ENCODE results near the gene BTBD17. TPM values are rescaled to one million over a fixed set of nuclear protein-coding genes. Genes with fewer than 3 reads are reported as not detected.

The BTBD17 gene
- polyA plus RNA-seq, 1 of the 3 experiments (the other 2 are of a cell fraction), result not detected

GRCh38 chr17:74362069-74362405, 369 bp upstream of the BTBD17 start:
- Histone ChIP-seq H3F3A (replicated peaks; ENCODE audit: insufficient read depth) (no peaks in the 10 kb centered on the region), H2AFZ (ENCODE audit: low read depth) (no peak overlapping the region), H3K27me3 (ENCODE audit: insufficient read depth) (no peaks in the 10 kb centered on the region), H3K4me3 (ENCODE audit: low read depth in 2 of 2, low read length in 1 of 2) (no peak overlapping the region), H3K9me2 (no peaks in the 10 kb centered on the region), H3K9ac (no peak overlapping the region), H3K9me3 (no peaks in the 10 kb centered on the region), H3K36me3 (replicated peaks in 1 of 2; ENCODE audit: control insufficient read depth in 1 of 2, insufficient read depth in 2 of 2, low read length in 1 of 2) (no peaks in the 10 kb centered on the region), H3K79me2 (ENCODE audit: insufficient read depth) (no peaks in the 10 kb centered on the region), H3K4me2 (no peak overlapping the region), H4K20me1 (ENCODE audit: insufficient read depth) (no peaks in the 10 kb centered on the region), H3K4me1 (ENCODE audit: control insufficient read depth in 1 of 2, insufficient read depth in 2 of 2, low read depth in 1 of 2, low read length in 1 of 2) (no peaks in the 10 kb centered on the region; a peak in 1 of 4 replicates), H3K27ac (ENCODE audit: low read depth in 2 of 2, low read length in 1 of 2) (no peak overlapping the region)
- TF ChIP-seq RCOR1 (IDR thresholded peaks at IDR 0.05; ENCODE audit: low read length) (no peak), MAX (IDR thresholded peaks at IDR 0.05; ENCODE audit: low read depth) (no peak), RXRA (IDR thresholded peaks at IDR 0.05; ENCODE audit: borderline replicate concordance, low read depth) (no peak), NFIC (IDR thresholded peaks at IDR 0.05; ENCODE audit: borderline replicate concordance) (no peak), JUND (IDR thresholded peaks at IDR 0.05) (no peak), SMC3 (IDR thresholded peaks at IDR 0.05; ENCODE audit: low read depth, low read length) (no peak), FOXM1 (IDR thresholded peaks at IDR 0.05; ENCODE audit: low read depth) (no peak), FOXJ3 (CRISPR knock-in tag; IDR thresholded peaks at IDR 0.05) (no peak)
- WGBS (ENCODE audit: low lambda C conversion rate), result 20% methylated on average over 7 of the region's 9 CpGs
- CTCF ChIA-PET, result interaction anchor here (0.9 to 13.1 kb wide), 18 partner anchors 9 to 162 kb away, joined by 3 to 194 read pairs (median 6); no protein-coding TSS in a partner anchor
- POLR2A ChIA-PET, result no interaction called here
- DNase-seq, result no peak

GRCh38 chr17:74360899-74361229, 804 bp downstream of the BTBD17 start:
- no peak for DNase-seq
- Histone ChIP-seq H3K9me2 (no peaks in the 10 kb centered on the region), H3K79me2 (ENCODE audit: insufficient read depth) (no peaks in the 10 kb centered on the region), H3F3A (replicated peaks; ENCODE audit: insufficient read depth) (no peaks in the 10 kb centered on the region), H4K20me1 (ENCODE audit: insufficient read depth) (no peaks in the 10 kb centered on the region), H3K36me3 (replicated peaks in 1 of 2; ENCODE audit: control insufficient read depth in 1 of 2, insufficient read depth in 2 of 2, low read length in 1 of 2) (no peaks in the 10 kb centered on the region), H3K9ac (no peak overlapping the region), H3K9me3 (no peaks in the 10 kb centered on the region), H3K27ac (ENCODE audit: low read depth in 2 of 2, low read length in 1 of 2) (no peak overlapping the region), H3K4me1 (ENCODE audit: control insufficient read depth in 1 of 2, insufficient read depth in 2 of 2, low read depth in 1 of 2, low read length in 1 of 2) (no peaks in the 10 kb centered on the region; a peak in 1 of 4 replicates), H3K27me3 (ENCODE audit: insufficient read depth) (no peaks in the 10 kb centered on the region), H2AFZ (ENCODE audit: low read depth) (no peak overlapping the region), H3K4me3 (ENCODE audit: low read depth in 2 of 2, low read length in 1 of 2) (no peak overlapping the region), H3K4me2 (no peak overlapping the region)
- ChIA-PET POLR2A (interaction anchor here (1.3 kb wide), 1 partner anchor 9 kb away, joined by 3 read pairs; no protein-coding TSS in a partner anchor), CTCF (interaction anchor here (0.6 to 13.1 kb wide), 19 partner anchors 9 to 161 kb away, joined by 3 to 194 read pairs (median 5); partner anchors contain the start of gene GPR142)
- 65% methylated on average over 7 of the region's 7 CpGs for WGBS (ENCODE audit: low lambda C conversion rate)
- TF ChIP-seq FOSL2 (IDR thresholded peaks at IDR 0.05; ENCODE audit: borderline replicate concordance, low read depth) (no peak), GATA2 (CRISPR knock-in tag; IDR thresholded peaks at IDR 0.05) (no peak), TAF1 (IDR thresholded peaks at IDR 0.05; ENCODE audit: borderline replicate concordance, low read depth, low read length) (no peak), MEF2A (IDR thresholded peaks at IDR 0.05; ENCODE audit: borderline replicate concordance, low read depth) (no peak), TCF12 (IDR thresholded peaks at IDR 0.05) (no peak)

- no peaks in the 10 kb centered on the region for H3K79me2 ChIP-seq (ENCODE audit: insufficient read depth)
- POLR2A ChIA-PET, result interaction anchor here (1.3 kb wide), 1 partner anchor 8 kb away, joined by 3 read pairs; no protein-coding TSS in a partner anchor
- DNase-seq, result no peak
- no peaks in the 10 kb centered on the region for H4K20me1 ChIP-seq (ENCODE audit: insufficient read depth)
- TF ChIP-seq EZH2phosphoT487 (IDR thresholded peaks at IDR 0.05; ENCODE audit: borderline replicate concordance, low read depth), result no peak
- no peak for TF ChIP-seq NFIC (IDR thresholded peaks at IDR 0.05; ENCODE audit: borderline replicate concordance)
- TF ChIP-seq IRF3 (IDR thresholded peaks at IDR 0.05; ENCODE audit: low read depth, low read length), result no peak
- TF ChIP-seq RXRA (IDR thresholded peaks at IDR 0.05; ENCODE audit: borderline replicate concordance, low read depth), result no peak
- no peak for TF ChIP-seq ELF1 (IDR thresholded peaks at IDR 0.05)
- no peak for TF ChIP-seq FOSL2 (IDR thresholded peaks at IDR 0.05; ENCODE audit: borderline replicate concordance, low read depth)
- TF ChIP-seq YY1 (IDR thresholded peaks at IDR 0.05; ENCODE audit: low read depth), result no peak
- TF ChIP-seq USF2 (IDR thresholded peaks at IDR 0.05; ENCODE audit: borderline replicate concordance, low read depth, low read length), result no peak
- TF ChIP-seq CTCF (IDR thresholded peaks at IDR 0.05), result no peak
- no peak for TF ChIP-seq GATA2 (CRISPR knock-in tag; IDR thresholded peaks at IDR 0.05)
- H3K36me3 ChIP-seq (replicated peaks in 1 of 2; ENCODE audit: control insufficient read depth in 1 of 2, insufficient read depth in 2 of 2, low read length in 1 of 2), result no peaks in the 10 kb centered on the region
- no peak overlapping the region for H3K27ac ChIP-seq (ENCODE audit: low read depth in 2 of 2, low read length in 1 of 2)
- no peaks in the 10 kb centered on the region for H3F3A ChIP-seq (replicated peaks; ENCODE audit: insufficient read depth)
- no peaks in the 10 kb centered on the region for H3K9me2 ChIP-seq
- H3K9ac ChIP-seq, result no peak overlapping the region
- no peak overlapping the region for H3K4me3 ChIP-seq (ENCODE audit: low read depth in 2 of 2, low read length in 1 of 2)
- CTCF ChIA-PET, result interaction anchor here (0.6 to 13.1 kb wide), 9 partner anchors 10 to 134 kb away, joined by 3 to 194 read pairs (median 14); partner anchors contain the start of gene GPR142
- H3K4me1 ChIP-seq (ENCODE audit: control insufficient read depth in 1 of 2, insufficient read depth in 2 of 2, low read depth in 1 of 2, low read length in 1 of 2), result no peaks in the 10 kb centered on the region; a peak in 1 of 4 replicates
- 86% methylated on average over 21 of the region's 22 CpGs for WGBS (ENCODE audit: low lambda C conversion rate)
- no peak overlapping the region for H2AFZ ChIP-seq (ENCODE audit: low read depth)
- no peaks in the 10 kb centered on the region for H3K9me3 ChIP-seq
- H3K27me3 ChIP-seq (ENCODE audit: insufficient read depth), result no peaks in the 10 kb centered on the region
- H3K4me2 ChIP-seq, result no peak overlapping the region
Observed at GRCh38 chr17:74359916-74360315, 1.8 kb downstream of the BTBD17 start.
